Right ventricle myocardium inferior (tissue), 1 donor: ENCODE data around the gene ASCL5. TPM values are rescaled to one million over a fixed set of nuclear protein-coding genes. Genes with fewer than 3 reads are reported as not detected.

ENCODE experiments used
- ATAC-seq: fragments of 200-7000 bp; cut with Tn5 transposase; one replicate; pipeline ENCODE4 v1.9.1; 2020; ENCODE audit warnings: mild to moderate bottlenecking, moderate library complexity
- DNase-seq: peaks from one replicate; pipeline ENCODE4 v3.0.0; 2021; ENCODE audit errors: missing footprints
- intact Hi-C: fragments of 100-400 bp; cut with DNase I; formaldehyde crosslinking; loops from one replicate; pipeline ENCODE4 v1.11.0; 2022
- total RNA-seq: library from RNA; stranded (reverse); fragmentation: NEBNext Ultra II Directional; extraction: Animal tissue kit (Norgen Biotek cat#: 25700); gene quantifications from one replicate; pipeline ENCODE4 v1.2.1, GENCODE V29; 2021
- donor health status: DM: no; HTN: yes; CAD: no; lungs with severe emphysema.

The ASCL5 gene
- total RNA-seq, 1 donor from 2014 or later: not detected

- ATAC-seq (no peak), DNase-seq (peak; percentile 45)
- intact Hi-C loops: no loop called here
These were observed 12.8 kb upstream of the ASCL5 start for GRCh38 chr1:201139756-201140155.

GRCh38 chr1:201139306-201139705, 12.3 kb upstream of the ASCL5 start:
- DNase-seq (peak; percentile 14), ATAC-seq (no peak)
- intact Hi-C loops: no loop called here

DNA sequence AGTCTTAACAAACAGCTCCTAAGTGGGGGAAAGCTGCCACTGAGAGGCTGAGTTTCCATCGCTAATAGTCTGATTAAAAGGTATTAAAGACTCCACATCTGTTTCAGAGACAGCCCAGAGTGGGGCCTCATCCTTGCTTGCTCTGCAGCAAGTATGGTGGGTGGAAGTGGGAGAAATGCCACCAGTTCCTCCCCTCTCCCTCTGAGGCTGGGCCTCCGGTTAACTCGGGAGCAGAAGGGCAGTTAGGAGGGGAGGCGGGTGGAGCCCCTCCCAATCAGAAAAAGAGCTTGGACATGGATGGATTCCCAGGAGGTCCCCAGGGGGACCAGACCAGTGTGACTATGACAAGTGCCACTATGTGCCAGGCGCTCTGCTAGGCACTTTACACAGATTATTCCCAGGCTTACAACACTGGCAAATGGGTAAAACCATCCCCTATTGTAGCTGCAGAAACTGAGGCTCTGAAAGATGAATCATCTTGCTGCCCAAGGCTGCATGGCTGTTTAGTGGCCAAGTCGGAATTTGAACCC, 11.4 kb upstream of the ASCL5 start:
- ATAC-seq (no peak), DNase-seq (peak; percentile 58)
- intact Hi-C loops: no loop called here

GRCh38 chr1:201137579-201138310, 10.8 kb upstream of the ASCL5 start:
- ATAC-seq (peak; percentile 69), DNase-seq (peak; percentile 77)
- intact Hi-C loops: no loop called here

GRCh38 chr1:201137024-201137392, 10.0 kb upstream of the ASCL5 start:
- DNase-seq (peak; percentile 8), ATAC-seq (no peak)
- intact Hi-C loops: no loop called here

DNA sequence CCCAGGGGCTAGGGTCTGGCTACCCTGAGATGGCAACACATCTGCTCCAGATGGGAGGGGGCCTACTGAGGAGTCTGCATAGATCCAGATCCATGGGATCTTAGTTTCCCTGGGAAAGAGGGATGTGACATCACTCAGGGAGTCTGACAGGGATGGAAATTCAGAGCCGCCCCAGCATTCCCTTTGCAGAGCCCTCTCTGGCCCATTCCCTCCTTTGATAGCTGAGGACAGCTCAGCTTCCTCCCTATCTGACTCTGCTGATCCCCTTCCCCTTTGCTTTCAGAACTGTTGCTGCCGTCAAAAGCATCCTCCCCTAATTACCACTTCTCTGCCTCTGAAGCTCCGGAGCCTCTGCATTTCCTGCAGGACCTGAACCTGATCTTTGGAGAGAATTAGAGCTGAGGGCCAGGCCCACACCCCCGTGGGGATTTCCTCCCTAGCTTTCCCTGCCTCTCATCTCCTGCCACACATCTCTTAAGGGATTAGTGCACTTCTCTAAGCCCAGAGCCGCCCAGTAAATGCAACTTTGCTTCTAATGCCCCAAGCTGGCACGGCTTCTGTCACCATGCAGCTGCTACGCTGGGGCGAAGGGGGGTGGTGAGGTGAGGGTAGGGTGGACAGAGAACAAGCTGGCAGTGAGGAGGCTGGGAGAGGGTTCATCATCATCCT, 9.5 kb upstream of the ASCL5 start:
- DNase-seq: peak; percentile 45
- no peak for ATAC-seq
- intact Hi-C loops: no loop called here

- intact Hi-C loops: no loop called here
- peak; percentile 51 for DNase-seq
- ATAC-seq: no peak
These were observed 7.4 kb upstream of the ASCL5 start for GRCh38 chr1:201134405-201134804.

- peak; percentile 53 for DNase-seq
- ATAC-seq: no peak
- intact Hi-C loops: no loop called here
These were observed 4.4 kb upstream of the ASCL5 start for GRCh38 chr1:201131398-201131797.

GRCh38 chr1:201128962-201129361, 2.0 kb upstream of the ASCL5 start:
- DNase-seq (peak; percentile 17), ATAC-seq (no peak)
- intact Hi-C loops: no loop called here

GRCh38 chr1:201128476-201128875, 1.5 kb upstream of the ASCL5 start:
- ATAC-seq (no peak), DNase-seq (no peak)
- intact Hi-C loops: no loop called here

DNA sequence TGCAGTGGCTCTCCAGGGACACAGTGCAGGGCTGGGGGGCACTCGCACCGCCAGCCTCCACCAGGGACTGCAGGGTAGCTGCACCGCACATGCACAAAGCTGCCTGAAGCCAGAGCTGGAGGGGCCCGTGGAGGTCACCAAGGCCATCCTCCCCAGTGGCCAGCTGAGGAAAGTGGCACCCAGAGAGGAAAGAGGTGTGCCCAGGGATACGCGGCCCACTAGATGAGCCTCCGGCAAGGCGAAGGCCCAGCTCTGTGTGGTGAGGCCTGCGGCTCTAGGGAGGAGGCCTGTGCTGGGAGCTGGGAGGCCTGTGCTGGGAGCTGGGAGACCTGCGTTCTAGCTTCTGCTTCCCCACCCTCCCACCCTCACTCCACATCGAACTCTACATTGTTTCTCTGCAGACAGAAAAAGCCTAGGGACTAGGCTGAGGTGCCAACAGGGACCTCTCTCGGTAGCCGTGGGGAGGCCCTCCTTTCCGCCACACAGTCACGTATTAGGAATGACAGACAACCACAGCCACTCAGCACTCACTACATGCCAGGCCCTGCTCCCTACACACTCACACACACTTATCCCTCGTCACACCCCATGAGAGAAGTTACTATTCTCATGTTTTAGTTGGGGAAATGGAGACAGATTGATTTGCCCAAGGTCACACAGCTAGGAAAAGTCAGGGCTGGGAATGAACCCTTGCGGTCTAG, 921 bp upstream of the ASCL5 start:
- intact Hi-C loops: no loop called here
- ATAC-seq: no peak
- DNase-seq: peak; percentile 22

GRCh38 chr1:201126463-201126831, 537 bp downstream of the ASCL5 start:
- no peak for DNase-seq

DNA sequence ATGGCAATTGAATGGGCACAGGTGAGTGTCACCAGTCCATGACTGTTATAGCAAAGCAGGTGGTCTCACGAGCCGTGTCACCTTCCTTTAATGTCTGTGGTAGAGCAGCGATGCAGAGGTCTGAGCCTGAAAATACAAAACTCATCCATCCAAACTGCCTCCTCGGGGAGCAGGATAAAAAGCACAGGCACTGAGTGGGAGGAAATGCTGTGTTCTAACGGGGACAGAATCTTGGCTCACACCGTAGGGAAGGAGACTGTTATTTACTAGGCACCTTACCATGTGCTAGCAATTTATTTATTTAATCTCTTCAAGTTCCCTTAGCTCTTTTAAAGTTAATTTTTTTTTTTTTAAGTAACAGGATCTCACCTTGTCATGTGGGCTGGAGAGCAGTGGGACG, 1.2 kb downstream of the ASCL5 start:
- intact Hi-C loops: no loop called here
- no peak for DNase-seq
- ATAC-seq: no peak

More at GRCh38 chr1:201126463-201126831, 537 bp downstream of the ASCL5 start:
- ATAC-seq: no peak
- intact Hi-C loops: no loop called here

- intact Hi-C loops: no loop called here
- ATAC-seq (no peak), DNase-seq (peak; percentile 57)
These were observed 2.0 kb downstream of the ASCL5 start for GRCh38 chr1:201125019-201125418.

DNA sequence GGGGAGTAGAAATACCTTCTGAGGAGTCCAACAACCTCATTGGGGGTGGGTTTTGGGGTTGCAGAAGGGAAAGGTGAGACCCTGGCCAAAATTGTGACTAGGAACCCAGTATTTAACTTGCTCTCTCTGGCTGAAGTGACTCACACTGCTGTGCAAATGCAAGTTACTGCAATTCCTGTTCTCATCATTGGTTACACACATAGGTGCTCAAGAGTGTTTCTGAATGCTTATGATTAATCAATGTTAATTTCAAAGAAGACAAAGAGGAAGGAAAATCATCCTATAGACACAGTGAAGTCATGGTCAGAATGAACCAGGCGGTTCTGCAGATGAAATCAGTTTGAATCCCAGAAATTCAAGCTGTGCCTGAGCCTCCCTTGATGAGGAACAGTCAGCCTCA, 3.1 kb downstream of the ASCL5 start:
- intact Hi-C loops: no loop called here
- DNase-seq: no peak
- ATAC-seq: no peak

GRCh38 chr1:201122321-201122957, 4.5 kb downstream of the ASCL5 start:
- ATAC-seq (no peak), DNase-seq (peak; percentile 15)
- intact Hi-C loops: no loop called here

DNA sequence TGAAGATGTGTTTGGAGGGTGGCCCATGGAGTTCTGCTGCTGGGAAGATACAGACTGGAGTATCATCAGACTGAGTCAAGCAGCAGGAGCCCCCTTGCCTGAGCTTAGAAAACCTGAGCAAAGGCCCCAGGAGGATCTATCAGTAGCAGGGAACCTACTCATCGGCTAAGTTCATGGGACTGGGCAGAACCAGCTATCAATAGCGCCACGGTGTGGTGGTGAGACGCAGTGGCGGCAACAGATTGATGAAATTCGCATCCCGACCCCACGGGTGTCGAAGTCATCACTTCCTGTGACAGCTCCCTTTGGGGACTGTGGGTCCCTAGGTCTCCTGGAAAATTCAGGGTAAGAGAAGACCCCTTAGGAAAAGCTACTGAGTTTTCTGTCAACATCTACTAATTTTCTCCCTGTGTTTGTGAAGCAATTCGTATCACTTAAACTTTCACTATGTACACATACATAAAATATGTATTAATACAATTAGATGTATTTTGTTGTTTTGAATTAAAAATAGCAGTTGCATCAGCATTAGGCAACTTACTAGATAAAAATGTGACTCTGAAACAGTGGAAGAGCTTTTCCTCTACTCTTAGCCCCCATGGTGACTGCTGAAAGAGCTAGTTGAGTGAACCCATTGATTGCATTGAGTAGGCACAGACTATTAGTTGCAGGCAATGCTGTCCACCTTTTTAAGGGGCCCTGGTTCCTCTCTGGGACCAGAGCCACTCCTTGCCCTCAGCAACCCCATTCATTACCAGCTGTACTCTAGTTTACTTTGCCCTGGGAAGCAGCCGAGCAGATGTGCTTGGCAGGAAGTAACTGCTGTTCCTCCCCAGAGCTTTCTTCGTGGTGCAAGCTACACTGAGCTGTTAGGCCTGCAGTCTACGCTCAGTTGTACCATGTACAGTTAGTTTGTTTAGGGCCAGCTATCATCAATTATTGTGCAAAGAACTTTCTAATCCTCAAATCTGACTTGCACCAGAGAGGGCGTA, 7.5 kb downstream of the ASCL5 start:
- peak; percentile 25 for DNase-seq
- ATAC-seq: peak; percentile 59
- intact Hi-C loops: no loop called here

DNA sequence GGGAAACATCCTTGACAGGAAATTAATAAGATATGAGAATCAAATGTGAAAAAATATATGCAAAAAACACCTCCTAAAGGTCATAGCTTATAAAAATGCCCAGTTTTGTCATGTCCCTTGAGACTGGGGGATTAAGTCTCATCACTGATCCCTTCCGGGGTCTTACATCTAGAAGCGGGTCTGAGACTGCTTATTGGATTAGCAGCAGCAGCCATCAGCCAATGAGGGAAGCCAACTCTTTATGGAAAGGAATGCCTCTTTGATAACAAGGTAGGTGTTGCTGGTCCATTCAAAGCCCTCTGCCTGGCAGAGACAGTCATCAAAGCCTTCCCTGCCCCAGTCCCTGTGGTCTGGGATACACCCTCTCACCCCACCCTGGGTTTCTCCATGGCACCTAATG, 10.9 kb downstream of the ASCL5 start:
- intact Hi-C loops: no loop called here
- ATAC-seq: no peak
- peak; percentile 11 for DNase-seq
